Dendritic cell treated with granulocyte-macrophage colony-stimulating factor and Interleukin-4, amounts not matched to agents 40 ng/mL and 50 ng/mL, for 4 days (primary cell): ENCODE data around the gene FAT1.
"Not testable (repeated sequence)": the region's sequence is repeated elsewhere in the genome, so short reads cannot be mapped to it uniquely, and the experiment has no call there.

Source experiments
- H3K27ac Mint-ChIP-seq: one replicate; pipeline ENCODE4 v1.8.0; 2022; ENCODE audit warnings: mild to moderate bottlenecking, mixed read lengths
- H3K27me3 Mint-ChIP-seq: one replicate; pipeline ENCODE4 v1.8.0; 2022; ENCODE audit warnings: mild to moderate bottlenecking, mixed read lengths
- H3K36me3 Mint-ChIP-seq: one replicate; pipeline ENCODE4 v1.8.0; 2022; ENCODE audit warnings: low read depth, mixed read lengths
- H3K4me1 Mint-ChIP-seq: one replicate; pipeline ENCODE4 v1.8.0; 2022; ENCODE audit warnings: low read depth, mixed read lengths
- H3K4me3 Mint-ChIP-seq: one replicate; pipeline ENCODE4 v1.8.0; 2022; ENCODE audit warnings: mild to moderate bottlenecking, moderate library complexity, mixed read lengths
- H3K9me3 Mint-ChIP-seq: one replicate; pipeline ENCODE4 v1.8.0; 2022; ENCODE audit warnings: mixed read lengths
- intact Hi-C: fragments of 100-400 bp; cut with micrococcal nuclease; formaldehyde crosslinking; loops from one replicate; pipeline ENCODE4 v1.15.0; 2022

The FAT1 gene

GRCh38 chr4:186688150-186688943 is 35.3 kb downstream of the FAT1 start:
- intact Hi-C loops, result no loop called here

GRCh38 chr4:186687265-186687664 is 36.4 kb downstream of the FAT1 start:
- H3K4me1 Mint-ChIP-seq, result no peaks in the 10 kb centered on the region
- no peaks in the 10 kb centered on the region for H3K9me3 Mint-ChIP-seq
- H3K27ac Mint-ChIP-seq, result no peak overlapping the region
- H3K4me3 Mint-ChIP-seq, result no peak overlapping the region
- H3K36me3 Mint-ChIP-seq, result no peaks in the 10 kb centered on the region
- intact Hi-C loops, result no loop called here
- no peaks in the 10 kb centered on the region for H3K27me3 Mint-ChIP-seq

More at GRCh38 chr4:186688150-186688943, 35.3 kb downstream of the FAT1 start:
- Mint-ChIP-seq H3K4me3 (no peak overlapping the region), H3K4me1 (no peaks in the 10 kb centered on the region), H3K27me3 (no peaks in the 10 kb centered on the region), H3K27ac (no peak overlapping the region), H3K36me3 (no peaks in the 10 kb centered on the region), H3K9me3 (no peaks in the 10 kb centered on the region)

GRCh38 chr4:186685767-186686183 is 37.9 kb downstream of the FAT1 start:
- no peak overlapping the region for H3K27ac Mint-ChIP-seq
- intact Hi-C loops, result no loop called here
- no peaks in the 10 kb centered on the region for H3K36me3 Mint-ChIP-seq

GRCh38 chr4:186684889-186685309 is 38.8 kb downstream of the FAT1 start:
- no peaks in the 10 kb centered on the region for H3K27me3 Mint-ChIP-seq
- H3K4me1 Mint-ChIP-seq, result no peaks in the 10 kb centered on the region
- no peaks in the 10 kb centered on the region for H3K9me3 Mint-ChIP-seq
- no peak overlapping the region for H3K4me3 Mint-ChIP-seq
- no peaks in the 10 kb centered on the region for H3K36me3 Mint-ChIP-seq
- H3K27ac Mint-ChIP-seq, result no peak overlapping the region
- intact Hi-C loops, result no loop called here

More at GRCh38 chr4:186685767-186686183, 37.9 kb downstream of the FAT1 start:
- Mint-ChIP-seq H3K9me3 (no peaks in the 10 kb centered on the region), H3K4me1 (no peaks in the 10 kb centered on the region), H3K4me3 (no peak overlapping the region), H3K27me3 (no peaks in the 10 kb centered on the region)

- Mint-ChIP-seq H3K27ac (no peak overlapping the region), H3K4me3 (no peak overlapping the region), H3K9me3 (no peaks in the 10 kb centered on the region), H3K4me1 (no peaks in the 10 kb centered on the region), H3K36me3 (no peaks in the 10 kb centered on the region), H3K27me3 (no peaks in the 10 kb centered on the region)
- intact Hi-C loops, result no loop called here
Observed at GRCh38 chr4:186684220-186684619, 39.4 kb downstream of the FAT1 start.

DNA sequence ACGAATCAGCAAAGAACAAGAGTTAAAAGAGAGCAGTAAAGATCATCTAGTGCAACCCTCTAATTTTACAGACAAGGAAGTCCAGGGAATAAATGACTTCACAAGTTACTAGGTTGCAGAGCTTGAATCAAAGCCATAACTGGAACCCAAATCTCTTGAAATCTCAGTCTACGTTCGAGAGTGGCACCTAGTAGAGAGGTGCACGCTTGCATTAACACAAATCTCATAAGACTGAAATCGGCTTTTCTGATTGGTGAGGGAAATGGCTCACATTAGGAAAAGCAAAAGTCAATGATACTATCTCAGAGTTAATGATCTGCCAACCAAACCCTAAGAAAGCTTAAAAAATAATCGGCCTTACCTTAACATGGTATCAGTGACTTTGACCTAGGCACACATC is 43.0 kb downstream of the FAT1 start:
- no peaks in the 10 kb centered on the region for H3K9me3 Mint-ChIP-seq

GRCh38 chr4:186676531-186677161 is 47.0 kb downstream of the FAT1 start:
- Mint-ChIP-seq H3K36me3 (no peaks in the 10 kb centered on the region), H3K4me3 (no peak overlapping the region), H3K27me3 (no peaks in the 10 kb centered on the region), H3K9me3 (no peaks in the 10 kb centered on the region), H3K4me1 (no peaks in the 10 kb centered on the region), H3K27ac (no peak overlapping the region)
- intact Hi-C loops, result no loop called here

More for the DNA sequence above, 43.0 kb downstream of the FAT1 start:
- Mint-ChIP-seq H3K4me1 (no peaks in the 10 kb centered on the region), H3K27ac (no peak overlapping the region), H3K36me3 (no peaks in the 10 kb centered on the region), H3K27me3 (no peaks in the 10 kb centered on the region), H3K4me3 (no peak overlapping the region)
- intact Hi-C loops, result no loop called here

DNA sequence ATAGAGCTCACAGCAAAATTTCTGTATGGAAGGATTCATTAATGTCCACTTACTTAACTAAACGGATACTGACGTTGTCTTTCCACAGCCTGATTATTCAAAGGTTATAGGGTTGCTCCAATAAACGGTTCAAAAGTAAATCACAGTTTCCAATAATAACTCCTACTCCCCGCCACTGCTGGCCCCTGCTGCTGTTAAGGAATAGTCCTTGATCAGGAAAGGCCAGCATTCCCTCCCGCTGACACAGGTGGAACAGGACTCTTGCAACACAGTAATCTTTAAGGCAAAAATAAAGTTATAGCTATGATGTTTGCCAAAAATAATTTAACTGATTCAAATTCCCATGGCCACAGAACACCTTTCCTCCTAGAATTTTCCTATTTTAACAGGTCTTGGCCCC is 53.9 kb downstream of the FAT1 start:
- no peak overlapping the region for H3K27ac Mint-ChIP-seq
- H3K9me3 Mint-ChIP-seq, result no peaks in the 10 kb centered on the region
- intact Hi-C loops, result no loop called here
- H3K4me3 Mint-ChIP-seq, result no peak overlapping the region
- no peaks in the 10 kb centered on the region for H3K36me3 Mint-ChIP-seq
- peaks cover 3% of the 10 kb centered on the region for H3K27me3 Mint-ChIP-seq
- H3K4me1 Mint-ChIP-seq, result no peaks in the 10 kb centered on the region

DNA sequence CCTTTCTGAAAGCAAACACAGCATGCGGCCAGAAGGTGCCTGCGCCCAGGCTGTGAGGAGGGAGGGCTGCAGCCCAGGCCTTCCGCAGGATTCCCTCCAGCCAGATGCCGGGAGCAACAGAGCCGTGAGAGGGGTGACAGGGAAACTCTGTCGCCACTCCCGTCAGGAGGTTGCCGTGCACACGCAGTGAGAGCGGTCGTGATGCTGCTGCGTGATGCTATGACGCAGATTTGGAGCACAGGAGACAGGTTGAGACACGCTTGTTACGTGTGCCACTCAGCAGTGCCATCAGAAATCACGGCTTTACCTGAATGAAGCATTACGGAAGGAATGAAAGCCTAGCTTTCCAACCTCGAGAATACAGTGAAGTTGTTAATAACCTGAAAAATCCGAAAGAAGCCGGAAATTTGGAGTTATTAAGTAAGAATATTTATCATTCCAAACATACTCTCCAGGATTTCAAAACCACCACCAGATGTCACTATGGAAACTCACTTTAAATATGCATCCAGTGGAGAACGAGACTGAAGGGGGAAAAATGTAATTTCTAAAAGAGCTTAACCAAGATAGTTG is 54.4 kb downstream of the FAT1 start:
- Mint-ChIP-seq H3K4me1 (no peaks in the 10 kb centered on the region), H3K9me3 (no peaks in the 10 kb centered on the region), H3K36me3 (no peaks in the 10 kb centered on the region), H3K4me3 (no peak overlapping the region), H3K27ac (no peak overlapping the region), H3K27me3 (peaks cover 3% of the 10 kb centered on the region)
- intact Hi-C loops, result no loop called here

- Mint-ChIP-seq H3K9me3 (no peaks in the 10 kb centered on the region), H3K4me3 (no peak overlapping the region), H3K27me3 (peaks cover 3% of the 10 kb centered on the region), H3K27ac (no peak overlapping the region), H3K36me3 (no peaks in the 10 kb centered on the region), H3K4me1 (no peaks in the 10 kb centered on the region)
- intact Hi-C loops, result no loop called here
Observed at GRCh38 chr4:186666750-186667149, 56.9 kb downstream of the FAT1 start.

- peaks cover 3% of the 10 kb centered on the region for H3K27me3 Mint-ChIP-seq
Observed at GRCh38 chr4:186666252-186666651, 57.4 kb downstream of the FAT1 start.

DNA sequence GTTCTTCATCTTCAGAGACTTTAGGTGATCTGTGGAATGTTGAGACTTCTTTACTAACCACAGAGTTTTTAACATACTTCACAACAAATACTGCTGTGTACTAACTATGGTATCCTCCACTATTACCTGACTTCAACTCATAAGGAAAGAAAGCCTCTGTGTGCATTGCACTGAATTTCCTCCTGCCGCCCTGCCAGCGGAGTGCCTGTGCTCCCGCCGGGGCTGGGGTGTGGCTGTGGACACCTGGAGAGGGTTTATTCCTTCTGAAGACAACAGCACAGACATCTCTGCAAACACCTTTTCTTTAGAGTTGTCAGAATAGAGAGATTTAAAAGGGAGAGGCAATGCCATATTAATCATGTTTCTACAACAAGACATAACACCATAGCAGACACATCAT is 63.3 kb downstream of the FAT1 start:
- Mint-ChIP-seq H3K4me3 (no peak overlapping the region), H3K27me3 (no peaks in the 10 kb centered on the region), H3K4me1 (no peaks in the 10 kb centered on the region), H3K36me3 (no peaks in the 10 kb centered on the region), H3K27ac (no peak overlapping the region), H3K9me3 (no peaks in the 10 kb centered on the region)
- intact Hi-C loops, result no loop called here

More at GRCh38 chr4:186666252-186666651, 57.4 kb downstream of the FAT1 start:
- Mint-ChIP-seq H3K36me3 (no peaks in the 10 kb centered on the region), H3K4me3 (no peak overlapping the region), H3K4me1 (no peaks in the 10 kb centered on the region), H3K9me3 (no peaks in the 10 kb centered on the region), H3K27ac (no peak overlapping the region)
- intact Hi-C loops, result no loop called here

GRCh38 chr4:186659935-186660334 is 63.7 kb downstream of the FAT1 start:
- no peaks in the 10 kb centered on the region for H3K9me3 Mint-ChIP-seq

GRCh38 chr4:186659456-186659855 is 64.2 kb downstream of the FAT1 start:
- H3K27me3 Mint-ChIP-seq, intact Hi-C loops, H3K9me3 Mint-ChIP-seq, H3K4me1 Mint-ChIP-seq, H3K36me3 Mint-ChIP-seq, H3K27ac Mint-ChIP-seq, H3K4me3 Mint-ChIP-seq: not testable (repeated sequence)

More at GRCh38 chr4:186659935-186660334, 63.7 kb downstream of the FAT1 start:
- no peaks in the 10 kb centered on the region for H3K27me3 Mint-ChIP-seq
- H3K36me3 Mint-ChIP-seq, result no peaks in the 10 kb centered on the region
- H3K4me1 Mint-ChIP-seq, result no peaks in the 10 kb centered on the region
- H3K27ac Mint-ChIP-seq, result no peak overlapping the region
- intact Hi-C loops, result no loop called here
- no peak overlapping the region for H3K4me3 Mint-ChIP-seq
